GM19193 (cell line): Measurements from ENCODE around the gene MIDN.

Experiments
- POLR2A ChIP-seq: IDR thresholded peaks from 4 replicates; pipeline ENCODE4 v1.6.1; 2011; ENCODE audit not compliant: insufficient read depth, insufficient read length; ENCODE audit errors: extremely low read depth

MIDN gene

GRCh38 chr19:1228161-1228957, 20.0 kb upstream of the MIDN start:
- no peak for TF ChIP-seq POLR2A

- no peak for TF ChIP-seq POLR2A
These were observed 19.1 kb upstream of the MIDN start for GRCh38 chr19:1229056-1229923.

DNA sequence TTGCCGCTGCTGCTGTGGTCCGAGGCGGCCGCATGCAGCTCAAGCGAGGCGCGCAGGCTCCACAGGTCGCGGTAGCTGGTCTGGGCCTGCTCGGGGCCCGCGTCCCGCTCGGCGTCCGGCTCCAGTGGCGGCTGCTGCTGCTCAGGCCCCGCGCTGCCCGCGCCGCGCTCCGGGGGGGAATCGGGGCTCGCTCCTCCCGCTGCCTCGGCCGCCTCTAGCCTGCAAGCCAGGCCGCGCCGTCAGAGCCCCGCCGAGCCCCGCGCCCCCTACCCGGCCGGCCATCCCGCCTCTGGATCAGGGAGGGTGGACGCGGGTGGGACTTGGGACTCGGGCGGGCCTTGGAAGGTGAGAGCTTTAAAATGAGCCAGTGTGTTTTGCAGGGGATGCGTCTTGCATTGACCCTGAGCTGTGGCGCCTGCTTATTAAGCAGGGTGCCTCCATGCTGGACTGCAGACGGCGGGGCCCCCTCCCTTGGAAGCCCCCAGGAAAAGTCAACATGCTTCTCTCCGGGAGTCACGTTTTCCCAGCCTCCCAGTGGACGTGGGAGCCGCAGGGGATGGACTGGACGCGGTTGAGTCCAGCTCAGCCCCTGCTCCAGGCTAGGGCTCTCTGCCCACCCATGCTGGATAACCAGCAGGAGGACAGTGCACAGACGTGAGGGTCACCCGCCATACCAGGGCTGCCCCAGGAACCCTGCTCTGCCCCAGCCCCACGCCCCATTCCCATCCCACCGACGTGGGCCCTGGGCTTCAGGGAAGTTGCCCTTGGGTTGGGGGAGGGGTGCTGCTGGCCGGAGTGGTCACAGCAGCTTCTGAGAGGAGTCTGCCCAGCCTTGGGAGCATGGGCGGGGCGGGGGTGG, 18.2 kb upstream of the MIDN start:
- TF ChIP-seq POLR2A: no peak

- TF ChIP-seq POLR2A: no peak
These were observed 17.4 kb upstream of the MIDN start for GRCh38 chr19:1230783-1231489.

GRCh38 chr19:1231729-1232637, 16.4 kb upstream of the MIDN start:
- TF ChIP-seq POLR2A: no peak

GRCh38 chr19:1232652-1233072, 15.7 kb upstream of the MIDN start:
- TF ChIP-seq POLR2A: no peak

DNA sequence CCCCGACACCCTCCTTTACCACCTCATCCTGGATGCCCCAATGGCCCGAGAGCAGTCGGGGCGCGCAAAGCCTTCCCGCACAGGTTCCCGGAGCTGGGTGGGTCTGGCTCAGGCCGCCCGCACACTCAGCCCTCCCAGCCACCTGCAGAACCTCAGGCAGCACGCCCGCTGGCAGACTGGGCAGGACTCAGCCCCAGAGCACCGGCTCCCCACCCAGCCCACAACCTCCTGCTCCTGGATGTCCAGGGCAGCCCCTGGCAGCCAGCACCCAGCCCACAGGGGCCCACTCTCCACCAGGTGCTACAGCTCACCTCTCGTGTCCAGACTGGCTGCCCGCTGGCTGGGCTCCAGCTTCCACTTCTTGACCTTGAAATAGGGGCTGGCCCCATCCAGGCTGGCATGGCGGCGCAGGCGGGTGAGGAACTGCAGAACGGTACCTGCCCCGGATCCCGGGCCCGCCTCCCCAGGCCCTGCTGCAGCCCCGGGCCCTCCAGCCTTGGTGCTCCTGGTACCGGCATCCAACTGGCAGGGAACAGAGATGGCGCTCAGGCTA, 15.2 kb upstream of the MIDN start:
- no peak for TF ChIP-seq POLR2A

DNA sequence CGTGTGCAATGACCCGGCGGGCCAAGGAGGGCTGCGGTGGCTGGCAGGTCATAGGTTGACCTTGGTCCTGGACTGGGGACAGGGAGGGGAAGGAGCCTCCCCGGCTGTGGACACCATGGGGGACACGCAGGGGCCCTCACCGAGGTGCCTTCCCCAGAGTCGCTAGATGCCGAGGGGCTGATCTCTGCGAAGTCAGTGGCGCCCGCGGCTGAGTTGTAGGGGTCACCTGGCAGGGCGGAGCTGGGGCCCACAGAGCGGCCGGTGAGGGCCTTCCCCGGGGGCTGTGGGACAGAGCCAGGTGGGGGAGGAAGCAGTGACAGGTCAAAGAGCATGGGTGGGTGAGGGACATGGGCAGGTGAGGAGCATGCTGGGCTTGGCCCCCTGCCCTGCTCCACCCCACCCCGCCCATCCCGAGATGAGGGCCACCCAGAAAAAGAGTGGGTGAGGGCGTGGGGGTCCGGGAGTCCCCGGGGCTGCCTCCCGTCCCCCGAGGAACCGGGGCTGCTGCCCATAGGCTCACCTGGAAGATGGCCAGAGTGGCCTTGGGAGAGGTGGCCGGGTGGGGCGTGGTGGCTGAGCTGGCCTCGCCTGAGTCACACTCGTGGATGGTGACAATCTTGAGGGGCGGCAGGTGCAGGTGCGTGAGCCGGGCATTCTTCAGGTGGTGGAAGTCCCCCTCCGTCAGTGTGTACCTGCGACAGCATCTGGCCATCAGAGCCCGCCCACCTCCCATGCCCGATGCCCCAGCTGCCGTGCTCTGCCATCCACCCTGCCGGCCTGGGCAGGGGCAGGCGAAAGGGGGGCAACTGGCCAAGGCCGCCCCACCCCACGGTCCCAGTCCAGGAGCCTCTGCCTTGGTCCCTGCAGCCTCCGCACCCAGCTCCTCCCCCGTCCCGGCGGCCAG, 14.1 kb upstream of the MIDN start:
- TF ChIP-seq POLR2A: no peak

DNA sequence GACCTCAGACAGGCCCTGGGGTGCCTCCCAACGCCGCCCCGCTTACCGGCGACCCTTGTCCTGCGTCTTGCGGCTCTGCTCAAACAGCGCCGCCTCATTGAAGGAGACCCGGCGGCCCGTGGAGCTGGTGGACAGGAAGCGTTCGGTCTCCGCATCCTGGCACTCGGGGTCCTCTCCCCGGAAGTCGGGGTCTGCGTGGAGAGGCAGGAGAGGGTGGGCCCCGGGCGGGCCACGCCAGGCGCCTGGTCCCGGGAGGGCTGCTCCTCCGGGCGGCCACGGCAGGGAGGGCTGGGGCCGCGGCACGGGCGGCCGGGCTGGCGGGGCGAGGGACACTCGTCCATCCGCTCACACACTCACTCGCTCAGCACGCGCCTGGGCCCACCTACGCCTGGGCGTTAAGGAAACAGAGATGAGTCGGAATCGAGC, 13.4 kb upstream of the MIDN start:
- no peak for TF ChIP-seq POLR2A

DNA sequence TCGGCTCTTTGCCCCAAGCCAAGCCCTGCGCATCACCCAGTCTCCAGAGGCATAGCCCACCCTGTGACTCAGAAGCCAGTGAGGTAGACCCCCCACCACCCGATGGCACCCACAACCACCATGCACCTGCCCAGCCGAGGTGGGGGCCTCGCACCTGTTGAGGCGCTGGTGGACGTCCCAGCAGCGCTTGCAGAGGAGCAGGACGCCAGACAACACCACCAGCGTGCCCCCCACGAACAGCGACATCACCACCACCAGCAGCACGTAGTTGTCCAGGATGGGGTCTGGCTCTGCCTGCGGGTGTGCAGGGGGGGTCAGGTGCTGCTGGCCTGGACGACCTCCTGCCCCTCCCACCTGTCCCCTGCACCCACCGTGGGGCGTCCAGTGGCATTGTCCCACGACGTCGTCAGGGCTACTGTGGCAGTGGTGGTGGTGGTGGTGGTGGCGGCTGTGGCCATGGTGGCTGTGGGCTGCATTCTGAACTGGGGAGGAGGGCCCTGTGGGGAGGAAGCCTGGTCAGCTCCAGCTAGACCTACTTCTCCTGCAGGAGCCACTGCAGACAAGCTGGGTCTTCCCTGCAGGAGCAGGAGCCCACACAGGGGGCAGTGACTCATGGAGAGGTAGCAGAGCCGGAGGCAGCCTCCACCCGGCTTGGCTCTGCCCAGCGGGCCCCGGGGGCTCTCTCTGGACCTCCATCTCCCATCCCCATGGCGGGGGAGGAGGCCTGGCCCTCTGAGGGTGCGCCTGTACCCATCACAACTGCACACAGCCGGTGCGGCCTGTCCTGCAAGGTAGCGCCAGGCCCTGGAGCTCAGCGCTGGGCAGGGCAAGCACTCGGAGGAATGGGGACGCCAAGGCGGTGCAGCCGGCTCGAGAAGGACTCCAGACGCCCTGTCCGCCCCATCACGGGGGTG, 12.5 kb upstream of the MIDN start:
- no peak for TF ChIP-seq POLR2A

DNA sequence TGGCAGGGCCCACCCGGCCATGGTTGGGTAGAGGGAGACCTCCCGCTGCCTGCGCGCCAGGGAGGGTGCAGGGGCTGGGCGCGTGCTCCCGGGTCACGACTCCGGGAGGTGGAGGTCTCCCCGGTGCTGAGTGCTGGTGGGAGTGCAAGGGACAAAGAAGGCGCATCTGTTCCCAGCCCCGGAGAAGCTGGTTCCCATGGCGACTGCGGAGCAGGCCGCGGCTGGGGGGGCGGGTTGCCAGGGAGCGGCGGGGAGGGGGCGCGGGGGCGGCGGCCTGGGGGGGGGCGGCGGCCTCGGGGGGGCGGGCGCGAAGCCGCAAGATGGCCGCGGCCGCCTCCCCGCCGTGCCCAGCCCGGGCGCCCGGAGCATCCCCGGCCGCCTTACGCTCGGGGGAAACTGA, 11.8 kb upstream of the MIDN start:
- no peak for TF ChIP-seq POLR2A
